Endometrium (tissue), 2 donors: Measurements from ENCODE around the gene VARS1.
"Not testable (repeated sequence)": the region's sequence is repeated elsewhere in the genome, so short reads cannot be mapped to it uniquely, and the experiment has no call there.

Experiments
- FAIRE-seq: peaks from 2 replicates; lab custom pipeline; 2012; peaks lifted over from hg19 to GRCh38; lab: Jason Lieb, UNC
- donor health status: control.
- donor health status: control.

The VARS1 gene

GRCh38 chr6:31795616-31796298 is at the start of gene VARS1:
Gene VARS1, minus strand, starts transcription at chr6:31795752. Its CDS starts 535 bp downstream, at chr6:31795217.
- no peak for FAIRE-seq

GRCh38 chr6:31844507-31844906 is 49.0 kb upstream of the VARS1 start:
- FAIRE-seq, result no peak

GRCh38 chr6:31842053-31842452 is 46.5 kb upstream of the VARS1 start:
- FAIRE-seq, result no peak

GRCh38 chr6:31839779-31840126 is 44.2 kb upstream of the VARS1 start:
- not testable (repeated sequence) for FAIRE-seq

- FAIRE-seq, result no peak
Observed at GRCh38 chr6:31838968-31839367, 43.4 kb upstream of the VARS1 start.

- FAIRE-seq, result not testable (repeated sequence)
Observed at GRCh38 chr6:31838114-31838553, 42.6 kb upstream of the VARS1 start.

GRCh38 chr6:31837369-31838113 is 42.0 kb upstream of the VARS1 start:
- no peak for FAIRE-seq

- FAIRE-seq, result no peak
Observed at GRCh38 chr6:31836474-31837368, 41.2 kb upstream of the VARS1 start.

- no peak for FAIRE-seq
Observed at GRCh38 chr6:31836047-31836473, 40.5 kb upstream of the VARS1 start.

GRCh38 chr6:31834367-31835250 is 39.1 kb upstream of the VARS1 start:
- FAIRE-seq, result no peak

- no peak for FAIRE-seq
Observed at GRCh38 chr6:31831350-31832215, 36.0 kb upstream of the VARS1 start.

GRCh38 chr6:31830886-31831335 is 35.4 kb upstream of the VARS1 start:
- no peak for FAIRE-seq

- peak; percentile 41 for FAIRE-seq
Observed at GRCh38 chr6:31829633-31830283, 34.2 kb upstream of the VARS1 start.

GRCh38 chr6:31827286-31828079 is 31.9 kb upstream of the VARS1 start, which contains the start of gene HSPA1B:
Gene HSPA1B, plus strand, starts transcription at chr6:31827738. Its CDS starts 213 bp downstream, at chr6:31827951.
- peak; percentile 94 for FAIRE-seq

- no peak for FAIRE-seq
Observed at GRCh38 chr6:31826793-31827285, 31.3 kb upstream of the VARS1 start.

GRCh38 chr6:31825553-31825952 is 30.0 kb upstream of the VARS1 start:
- FAIRE-seq, result no peak

- not testable (repeated sequence) for FAIRE-seq
Observed at GRCh38 chr6:31823592-31824196, 28.1 kb upstream of the VARS1 start.
